Stimulated activated CD4-positive, alpha-beta T cell treated with anti-CD3 and anti-CD28 coated beads, TNF-alpha, amount 100 ng/mL, for 24 hours (primary cell): ENCODE results near the gene ATXN2.
"Not testable (repeated sequence)": the region's sequence is repeated elsewhere in the genome, so short reads cannot be mapped to it uniquely, and the experiment has no call there.

Source experiments
- DNase-seq, 3 experiments: peaks; one replicate each; pipeline ENCODE4 v3.0.0-alpha.2; 2020; ENCODE audit warnings: low read depth in 3 of 3

ATXN2 gene

GRCh38 chr12:111506260-111506659 lies 92.9 kb downstream of the ATXN2 start:
- no peak for DNase-seq

DNA sequence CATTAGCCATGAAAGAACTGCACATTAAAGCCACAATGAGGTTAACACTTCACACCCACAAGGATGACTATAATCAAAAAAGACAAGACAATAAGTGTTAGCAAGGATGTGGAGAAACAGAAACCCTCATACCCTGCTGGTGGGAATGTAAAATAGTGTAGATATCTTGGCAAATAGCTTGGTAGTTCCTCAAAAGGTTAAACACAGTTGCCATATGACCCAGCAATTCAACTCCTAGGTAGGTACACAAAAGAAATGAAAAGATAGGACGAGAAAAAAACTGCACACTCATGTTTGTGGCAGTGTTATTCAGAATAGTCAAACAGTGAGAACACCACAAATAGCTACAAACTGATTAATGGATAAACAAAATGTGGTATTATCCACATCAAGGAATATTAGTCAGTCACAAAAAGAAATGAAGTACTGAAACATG lies 93.5 kb downstream of the ATXN2 start:
- no peak for DNase-seq

DNA sequence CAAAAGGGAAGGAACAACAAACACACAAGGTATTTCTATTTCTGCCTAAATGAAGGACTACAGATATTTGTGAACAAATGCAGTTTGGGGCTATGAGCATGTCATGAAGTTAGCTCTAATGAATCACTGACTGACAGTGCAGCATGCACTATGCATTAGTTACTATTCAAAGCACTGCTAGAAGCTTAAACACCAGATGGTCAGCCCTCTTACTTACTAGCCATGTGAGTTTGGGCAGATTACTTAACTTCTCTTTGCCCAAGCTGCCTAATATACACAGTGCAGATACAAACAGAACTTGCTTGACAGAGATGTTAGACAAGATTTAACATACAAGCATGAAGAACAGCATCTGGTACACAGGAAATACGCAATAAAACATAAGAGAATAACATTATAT lies 96.0 kb downstream of the ATXN2 start:
- no peak for DNase-seq

DNA sequence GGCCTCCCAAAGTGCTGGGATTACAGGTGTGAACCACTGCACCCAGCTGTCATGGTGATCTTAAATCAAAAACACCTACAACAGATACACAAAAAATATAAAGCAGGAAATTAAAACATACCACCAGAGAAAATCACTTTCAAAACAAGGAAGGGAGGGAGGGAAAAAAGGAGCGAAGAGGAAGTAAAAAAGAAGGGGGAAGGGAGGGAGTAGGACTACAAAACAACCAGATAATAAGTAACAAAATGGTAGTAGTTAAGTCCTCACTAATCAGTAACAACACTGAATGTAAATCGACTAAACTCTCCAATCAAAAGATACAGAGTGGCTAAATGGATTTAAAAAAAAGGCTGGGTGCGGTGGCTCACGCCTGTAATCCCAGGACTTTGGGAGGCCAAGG lies 104.4 kb downstream of the ATXN2 start:
- no peak for DNase-seq

- not testable (repeated sequence) for DNase-seq
Measured at GRCh38 chr12:111492979-111493378, 106.1 kb downstream of the ATXN2 start.

GRCh38 chr12:111488798-111489197 lies 110.3 kb downstream of the ATXN2 start:
- DNase-seq, result no peak

GRCh38 chr12:111488271-111488670 lies 110.8 kb downstream of the ATXN2 start:
- DNase-seq, result no peak

GRCh38 chr12:111482462-111482861 lies 116.7 kb downstream of the ATXN2 start:
- DNase-seq, result no peak

DNA sequence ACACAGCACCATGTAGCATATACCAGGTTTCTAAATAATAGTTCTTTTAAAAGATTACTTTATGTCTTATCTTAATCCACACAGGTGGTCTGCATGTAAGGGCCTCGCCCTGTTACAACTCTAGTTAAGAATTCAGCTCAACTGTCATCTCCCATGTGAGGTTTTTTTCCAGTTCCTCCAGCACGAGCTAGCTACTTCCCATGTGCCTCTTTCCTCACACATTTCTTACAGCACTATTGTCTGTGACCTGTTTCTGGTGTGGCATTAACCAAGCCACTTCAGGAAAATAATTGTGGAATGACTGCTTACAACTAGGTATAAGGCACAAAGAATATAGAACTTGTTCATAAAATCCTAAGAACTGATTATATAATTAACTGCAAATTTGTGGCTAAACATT lies 127.9 kb downstream of the ATXN2 start:
- DNase-seq, result no peak

DNA sequence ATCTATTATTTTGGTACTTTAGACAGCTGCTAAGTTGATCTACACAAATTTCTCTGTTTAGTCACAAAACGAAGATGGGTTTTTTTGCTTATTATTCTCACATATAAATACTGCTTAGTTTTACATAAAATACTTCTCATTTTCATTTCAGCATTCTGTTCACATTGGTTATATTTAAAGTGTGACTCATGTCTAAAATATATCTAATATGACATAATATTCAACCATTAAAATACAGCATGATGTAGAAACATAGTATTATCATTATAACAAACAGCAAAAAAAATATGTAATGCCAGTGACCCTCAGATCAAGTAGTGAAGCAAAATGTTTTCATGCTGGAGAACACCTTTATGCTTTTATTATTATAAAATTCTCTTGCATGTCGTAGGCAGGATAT lies 129.7 kb downstream of the ATXN2 start:
- DNase-seq, result no peak

- DNase-seq, result no peak
Measured at GRCh38 chr12:111467857-111468241, 131.3 kb downstream of the ATXN2 start.

DNA sequence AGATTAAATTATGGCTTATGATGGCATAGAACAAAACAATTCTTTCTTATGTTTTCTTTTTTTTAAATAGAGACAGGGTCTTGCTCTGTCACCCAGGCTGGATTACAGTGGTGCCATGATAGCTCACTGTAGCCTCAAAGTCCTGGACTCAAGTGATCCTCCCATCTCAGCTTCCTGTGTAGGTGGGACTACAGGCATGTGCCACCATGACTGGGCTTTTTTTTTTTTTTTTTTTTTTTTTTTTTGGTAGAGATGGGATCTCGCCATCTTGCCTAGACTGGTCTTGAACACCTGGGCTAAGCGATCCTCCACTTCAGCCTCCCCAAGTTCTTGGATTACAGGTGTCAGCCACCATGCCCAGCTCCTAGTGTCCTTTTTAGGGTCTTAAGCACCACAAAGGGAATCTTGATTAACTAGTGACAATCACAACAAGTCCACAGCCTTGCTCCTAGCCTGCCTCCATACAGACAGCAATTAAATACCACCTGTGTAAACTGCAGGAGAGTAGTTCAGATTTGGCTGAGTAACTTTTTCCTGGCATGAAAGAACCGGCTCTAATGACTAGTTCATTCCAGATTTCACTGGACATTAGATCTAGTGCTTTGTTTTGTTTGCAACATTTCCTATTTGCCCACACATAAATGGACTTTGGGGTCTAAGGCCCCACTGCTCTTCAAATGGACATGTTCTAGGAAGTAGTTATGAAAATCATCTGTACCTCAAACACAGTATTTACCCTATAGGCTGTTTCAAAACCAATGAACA lies 131.8 kb downstream of the ATXN2 start:
- no peak for DNase-seq

GRCh38 chr12:111462210-111462769 lies 136.8 kb downstream of the ATXN2 start:
- DNase-seq, result no peak

DNA sequence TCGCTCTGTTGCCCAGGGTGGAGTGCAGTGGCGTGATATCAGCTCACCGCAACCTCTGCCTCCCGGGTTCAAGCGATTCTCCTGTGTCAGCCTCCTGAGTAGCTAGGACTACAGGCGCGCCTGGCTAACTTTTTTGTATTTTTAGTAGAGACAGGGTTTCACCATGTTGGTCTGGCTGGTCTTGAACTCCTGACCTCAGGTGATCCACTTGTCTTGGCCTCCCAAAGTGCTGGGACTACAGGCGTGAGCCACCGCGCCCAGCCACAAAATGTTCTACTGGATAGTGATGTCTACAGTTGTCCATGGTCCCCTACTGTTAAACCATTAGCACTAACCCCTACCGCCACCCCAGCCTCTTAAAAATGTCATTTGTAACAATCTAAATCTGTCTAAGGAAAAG lies 139.0 kb downstream of the ATXN2 start:
- DNase-seq, result not testable (repeated sequence)

- DNase-seq, result no peak
Measured at GRCh38 chr12:111458546-111459172, 140.5 kb downstream of the ATXN2 start.

GRCh38 chr12:111457577-111457976 lies 141.5 kb downstream of the ATXN2 start:
- no peak for DNase-seq

DNA sequence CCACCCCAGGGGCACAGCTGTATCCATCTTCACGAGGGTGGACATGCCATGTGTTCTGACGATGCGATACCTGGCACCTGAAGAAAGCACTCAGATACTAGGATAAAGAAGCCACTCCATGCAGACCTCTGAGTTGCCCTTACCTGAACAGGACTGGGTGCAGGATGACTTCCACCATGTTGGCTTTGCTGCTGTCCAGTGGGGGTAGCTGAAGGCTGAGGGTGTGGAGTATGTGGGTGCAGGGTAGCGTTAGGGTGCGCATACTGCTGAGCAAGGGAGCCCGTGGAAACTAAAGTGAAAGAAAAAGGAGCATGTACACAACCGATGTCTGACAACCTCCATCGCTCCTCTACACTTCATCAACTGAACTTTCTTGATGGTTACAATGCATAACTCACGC lies 142.0 kb downstream of the ATXN2 start:
- DNase-seq, result no peak

GRCh38 chr12:111455448-111456320 lies 143.4 kb downstream of the ATXN2 start:
- no peak for DNase-seq

DNA sequence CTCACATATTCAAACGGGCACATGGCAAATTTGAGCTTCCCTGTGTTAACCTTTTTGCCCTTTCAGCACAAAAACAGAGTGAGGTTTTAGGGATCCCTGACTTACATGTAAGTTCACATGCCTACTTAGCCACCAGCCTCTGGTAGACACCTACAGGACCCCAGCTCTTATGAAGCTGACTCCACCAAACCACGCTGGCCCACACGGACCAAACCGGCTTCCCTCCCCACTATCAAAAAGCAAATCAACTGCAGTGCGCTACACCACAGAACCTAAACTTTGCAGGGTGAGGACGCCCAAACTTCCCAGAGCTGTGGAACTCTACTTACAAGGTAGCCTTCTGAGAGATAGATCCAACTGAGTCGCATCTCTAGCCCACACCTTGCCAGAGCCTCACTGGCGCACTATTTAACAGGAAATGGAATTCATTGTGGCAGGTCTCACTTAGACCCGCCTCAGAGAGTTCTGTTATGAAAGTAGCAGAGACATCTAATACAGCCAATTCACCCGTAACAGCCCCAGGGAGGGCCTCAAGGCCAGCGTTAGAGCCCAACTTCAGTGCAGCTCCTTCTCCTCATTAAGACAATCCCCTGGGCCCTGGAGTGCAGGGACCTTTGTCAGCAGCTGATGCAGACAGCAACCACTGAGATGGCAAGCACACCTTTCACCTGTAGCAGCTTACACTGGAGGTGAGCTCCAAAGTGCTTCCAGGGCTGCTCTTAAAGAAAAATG lies 144.2 kb downstream of the ATXN2 start:
- no peak for DNase-seq

GRCh38 chr12:111454311-111454710 lies 144.8 kb downstream of the ATXN2 start:
- no peak for DNase-seq
